ENCODE data around the gene PRKN. TPM values are rescaled to one million over a fixed set of nuclear protein-coding genes. Genes with fewer than 3 reads are reported as not detected.

Gene PRKN
- total and polyA plus RNA-seq, 8 donors = 0.82 to 7.2 (median 2.9) TPM

DNA sequence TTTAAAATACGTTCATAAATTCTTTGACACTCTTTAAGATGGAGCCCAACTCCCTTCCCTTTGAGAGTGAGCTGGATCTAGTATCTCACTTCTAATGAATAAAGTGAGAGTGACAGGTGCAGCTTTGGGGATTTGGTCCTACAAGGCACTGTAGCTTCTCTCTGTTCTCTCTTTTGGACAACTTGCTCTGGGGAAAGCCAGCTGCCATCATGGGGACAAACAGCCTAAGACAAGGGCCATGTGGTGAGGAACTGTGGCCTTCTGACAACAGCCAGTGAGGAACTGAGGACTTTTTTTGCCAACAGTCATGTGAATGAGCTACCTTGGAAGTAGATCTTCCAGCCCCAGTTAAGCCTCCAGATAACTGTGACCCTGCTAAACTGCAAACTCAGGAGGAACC, 1180.9 kb downstream of the PRKN start:
- no peak for FAIRE-seq
- Histone ChIP-seq H3K4me1 (no peaks in the 10 kb centered on the region), H3K9me3 (no peaks in the 10 kb centered on the region), H3K4me3 (no peak overlapping the region), H3K27me3 (no peaks in the 10 kb centered on the region), H3K27ac (no peak overlapping the region), H3K36me3 (no peaks in the 10 kb centered on the region)
- no peak for DNase-seq
- WGBS, 2 donors = 84 to 86% methylated on average over 1 of the region's 1 CpG
- ATAC-seq = no peak
- intact Hi-C loops (cut with DNase I) = no loop called here
- TF ChIP-seq, protein P1, sequence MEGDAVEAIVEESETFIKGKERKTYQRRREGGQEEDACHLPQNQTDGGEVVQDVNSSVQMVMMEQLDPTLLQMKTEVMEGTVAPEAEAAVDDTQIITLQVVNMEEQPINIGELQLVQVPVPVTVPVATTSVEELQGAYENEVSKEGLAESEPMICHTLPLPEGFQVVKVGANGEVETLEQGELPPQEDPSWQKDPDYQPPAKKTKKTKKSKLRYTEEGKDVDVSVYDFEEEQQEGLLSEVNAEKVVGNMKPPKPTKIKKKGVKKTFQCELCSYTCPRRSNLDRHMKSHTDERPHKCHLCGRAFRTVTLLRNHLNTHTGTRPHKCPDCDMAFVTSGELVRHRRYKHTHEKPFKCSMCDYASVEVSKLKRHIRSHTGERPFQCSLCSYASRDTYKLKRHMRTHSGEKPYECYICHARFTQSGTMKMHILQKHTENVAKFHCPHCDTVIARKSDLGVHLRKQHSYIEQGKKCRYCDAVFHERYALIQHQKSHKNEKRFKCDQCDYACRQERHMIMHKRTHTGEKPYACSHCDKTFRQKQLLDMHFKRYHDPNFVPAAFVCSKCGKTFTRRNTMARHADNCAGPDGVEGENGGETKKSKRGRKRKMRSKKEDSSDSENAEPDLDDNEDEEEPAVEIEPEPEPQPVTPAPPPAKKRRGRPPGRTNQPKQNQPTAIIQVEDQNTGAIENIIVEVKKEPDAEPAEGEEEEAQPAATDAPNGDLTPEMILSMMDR (IDR thresholded peaks at IDR 0.05) = no peak

DNA sequence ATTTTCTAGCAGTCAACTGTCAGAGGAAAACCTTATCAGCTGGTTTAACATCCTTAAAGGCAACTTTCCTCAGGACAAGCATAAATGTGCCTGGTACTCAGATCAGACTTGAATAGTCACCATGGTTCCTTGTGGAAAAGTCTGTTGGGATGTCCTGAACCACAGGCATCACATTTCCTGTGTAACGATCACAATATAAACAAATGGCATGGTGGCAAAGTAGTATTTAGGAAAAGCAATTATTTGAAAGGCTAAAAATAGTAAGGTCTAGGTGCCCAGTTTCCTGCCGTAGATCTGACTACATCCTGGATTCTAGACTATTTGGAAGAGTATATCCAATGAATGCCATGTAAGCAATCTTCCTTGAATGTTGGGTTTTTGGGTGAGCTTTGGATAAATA, 1181.8 kb downstream of the PRKN start:
- TF ChIP-seq, protein P1 (IDR thresholded peaks at IDR 0.05) = no peak
- Histone ChIP-seq H3K9me3 (no peaks in the 10 kb centered on the region), H3K27ac (no peak overlapping the region), H3K27me3 (no peaks in the 10 kb centered on the region), H3K36me3 (no peaks in the 10 kb centered on the region), H3K4me3 (no peak overlapping the region), H3K4me1 (no peaks in the 10 kb centered on the region)
- FAIRE-seq = no peak
- 68 to 75% methylated on average over 2 of the region's 2 CpGs for WGBS, 2 donors
- no peak for ATAC-seq
- intact Hi-C loops (cut with DNase I) = no loop called here
- no peak for DNase-seq

DNA sequence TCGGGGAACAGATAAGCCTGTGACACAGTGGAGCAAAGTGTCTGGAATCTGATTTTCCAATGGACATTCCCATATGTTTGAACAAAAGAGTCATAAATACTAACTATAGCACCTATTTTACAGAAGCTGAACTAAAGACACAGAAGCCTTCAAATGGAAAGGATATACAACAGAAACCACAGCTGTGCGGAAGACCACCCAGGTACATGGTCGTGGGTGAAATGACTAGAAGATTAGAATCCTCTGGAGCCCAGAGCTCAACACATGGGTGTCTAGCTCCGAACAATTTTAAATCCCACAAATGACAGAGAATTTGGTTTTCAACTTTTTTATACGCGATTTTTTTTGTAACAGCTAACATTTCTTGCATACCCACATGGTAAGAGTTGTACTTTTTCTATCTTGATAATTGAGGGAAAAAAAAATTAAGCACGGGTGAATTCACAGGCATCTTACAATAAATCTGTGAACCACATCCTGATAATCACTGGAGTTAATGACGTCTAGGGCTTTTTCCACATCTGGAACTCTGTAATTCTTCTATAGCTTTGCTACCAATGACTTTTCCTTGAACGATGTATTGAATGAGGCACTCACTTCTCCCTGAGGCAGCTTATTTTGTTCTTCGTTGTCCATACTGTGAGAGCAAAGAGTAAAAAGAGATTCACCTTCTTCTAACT, 1182.6 kb downstream of the PRKN start:
- no peaks in the 10 kb centered on the region for H3K9me3 ChIP-seq
- no peak overlapping the region for H3K27ac ChIP-seq
- 84 to 89% methylated on average over 10 of the region's 10 CpGs for WGBS, 2 donors
- no peak overlapping the region for H3K4me3 ChIP-seq
- no peaks in the 10 kb centered on the region for H3K27me3 ChIP-seq
- ATAC-seq (no peak), DNase-seq (no peak), FAIRE-seq (no peak)
- no peaks in the 10 kb centered on the region for H3K4me1 ChIP-seq
- H3K36me3 ChIP-seq = no peaks in the 10 kb centered on the region
- TF ChIP-seq, protein P1 (IDR thresholded peaks at IDR 0.05) = no peak
- intact Hi-C loops (cut with DNase I) = no loop called here

DNA sequence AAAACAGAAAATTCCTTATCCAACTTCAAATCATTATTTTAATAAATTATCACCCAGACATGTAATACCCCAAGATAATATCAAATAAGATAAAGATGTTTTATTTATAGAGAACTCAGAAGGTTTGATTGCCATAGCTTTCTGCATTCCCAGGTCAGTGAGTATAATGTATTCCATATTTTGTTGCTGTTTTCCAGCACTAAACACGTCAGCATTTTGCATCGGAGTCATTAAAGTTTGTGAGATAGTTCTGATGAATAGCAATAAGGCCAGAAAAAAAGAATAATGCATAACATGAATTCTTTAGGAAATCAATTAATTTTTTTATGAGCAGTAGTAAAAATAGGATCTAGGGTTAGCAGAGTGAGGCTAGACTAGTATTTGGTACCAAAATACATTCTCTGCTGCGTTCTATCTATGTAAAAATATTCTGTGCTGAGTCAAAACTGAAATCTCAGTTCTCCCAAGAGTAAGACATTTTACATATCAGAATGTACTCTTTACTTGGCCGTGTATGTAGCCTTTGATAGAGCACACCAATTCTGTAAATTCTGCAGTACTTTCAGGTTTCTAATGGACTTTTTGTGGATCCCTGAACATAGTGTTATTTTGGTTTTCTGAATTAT, 1183.8 kb downstream of the PRKN start:
- H3K9me3 ChIP-seq = no peaks in the 10 kb centered on the region
- 61 to 79% methylated on average over 4 of the region's 4 CpGs for WGBS, 2 donors
- no peaks in the 10 kb centered on the region for H3K4me1 ChIP-seq
- H3K27me3 ChIP-seq = no peaks in the 10 kb centered on the region
- no peak for FAIRE-seq
- no peak for ATAC-seq
- no peaks in the 10 kb centered on the region for H3K36me3 ChIP-seq
- intact Hi-C loops (cut with DNase I) = no loop called here
- TF ChIP-seq, protein P1 (IDR thresholded peaks at IDR 0.05) = no peak
- H3K27ac ChIP-seq = no peak overlapping the region
- DNase-seq = no peak
- no peak overlapping the region for H3K4me3 ChIP-seq

DNA sequence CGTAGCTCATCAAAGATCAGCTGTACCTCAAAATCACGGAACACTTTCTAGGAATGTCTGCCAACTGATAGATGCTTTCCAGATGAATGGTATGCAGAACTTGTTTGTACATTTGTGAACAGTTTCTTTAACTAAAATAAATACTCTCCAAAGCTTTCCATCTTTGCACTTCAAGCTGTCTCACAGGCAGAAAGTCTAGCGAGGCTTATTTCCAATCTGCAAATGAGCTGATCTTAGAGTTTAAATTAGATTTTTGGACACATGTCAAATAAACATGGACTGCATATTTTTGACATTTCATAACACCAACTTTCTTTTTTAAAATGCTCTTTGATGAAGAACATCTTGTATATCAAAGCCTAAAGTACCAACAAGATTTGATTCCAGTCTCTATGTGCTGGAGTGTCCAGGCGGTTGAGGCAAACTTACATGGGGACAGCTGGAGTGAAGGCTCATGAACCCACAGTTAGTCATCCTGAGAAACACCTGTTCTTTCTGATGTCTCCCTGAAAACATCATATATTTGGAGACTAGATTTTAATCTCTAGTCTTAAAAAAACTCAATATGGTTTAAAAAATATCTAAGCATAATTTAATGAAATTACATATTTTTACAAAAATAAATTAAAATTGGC, 1185.1 kb downstream of the PRKN start:
- no peaks in the 10 kb centered on the region for H3K4me1 ChIP-seq
- WGBS, 2 donors = 54 to 57% methylated on average over 4 of the region's 4 CpGs
- H3K4me3 ChIP-seq = no peak overlapping the region
- DNase-seq = no peak
- no peak for ATAC-seq
- H3K27ac ChIP-seq = no peak overlapping the region
- intact Hi-C loops (cut with DNase I) = no loop called here
- no peaks in the 10 kb centered on the region for H3K27me3 ChIP-seq
- H3K36me3 ChIP-seq = no peaks in the 10 kb centered on the region
- FAIRE-seq = no peak
- TF ChIP-seq, protein P1 (IDR thresholded peaks at IDR 0.05) = no peak
- no peaks in the 10 kb centered on the region for H3K9me3 ChIP-seq

All from pancreas (tissue), 10 donors.